GM06990 (cell line): Measurements from ENCODE around the gene DPH6.

Source experiments
- DNase-seq: peaks from one replicate; pipeline ENCODE4 v3.0.0-alpha.2; 2011; ENCODE audit not compliant: insufficient read length; ENCODE audit errors: extremely low read depth
- H3K27me3 ChIP-seq: replicated peaks from 2 replicates; pipeline ENCODE4 v1.6.0; 2011; ENCODE audit warnings: low read length; ENCODE audit not compliant: control insufficient read depth, insufficient read depth
- H3K36me3 ChIP-seq: 2 replicates; pipeline ENCODE4 v1.5.1; 2011; ENCODE audit warnings: low read length; ENCODE audit not compliant: control insufficient read depth, insufficient read depth
- H3K4me3 ChIP-seq: replicated peaks from 2 replicates; pipeline ENCODE4 v1.5.1; 2011; ENCODE audit warnings: low read depth, mild to moderate bottlenecking, control low read depth, low read length
- CTCF ChIP-seq: IDR thresholded peaks from 2 replicates; pipeline ENCODE4 v1.5.1; 2011; ENCODE audit warnings: low read length, control low read depth, mild to moderate bottlenecking, inconsistent platforms; ENCODE audit not compliant: insufficient read depth, poor library complexity, severe bottlenecking

DPH6 gene

GRCh38 chr15:35491999-35492398 is 54.0 kb downstream of the DPH6 start:
- DNase-seq, result no peak
- H3K27me3 ChIP-seq, result no peaks in the 10 kb centered on the region
- no peaks in the 10 kb centered on the region for H3K36me3 ChIP-seq
- TF ChIP-seq CTCF, result no peak
- no peak overlapping the region for H3K4me3 ChIP-seq

DNA sequence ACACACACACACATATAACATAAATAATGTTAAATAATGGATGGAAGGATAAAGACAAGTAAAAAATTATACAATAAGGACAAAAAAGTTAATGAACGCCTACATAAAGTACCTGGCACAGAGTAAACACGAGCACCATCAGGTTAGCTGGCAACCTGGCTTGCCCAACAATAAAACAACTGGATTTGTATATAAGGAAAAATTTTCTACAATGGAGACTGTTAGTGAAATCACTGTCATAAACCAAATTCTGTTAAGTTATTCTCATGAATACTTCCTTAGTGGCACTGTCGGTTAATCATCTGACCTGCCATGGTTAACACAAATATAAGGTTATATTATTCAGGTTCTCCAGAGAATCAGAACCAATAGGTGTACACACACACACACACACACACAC is 54.8 kb downstream of the DPH6 start:
- no peak for TF ChIP-seq CTCF
- Histone ChIP-seq H3K27me3 (no peaks in the 10 kb centered on the region), H3K4me3 (no peak overlapping the region), H3K36me3 (no peaks in the 10 kb centered on the region)
- no peak for DNase-seq

DNA sequence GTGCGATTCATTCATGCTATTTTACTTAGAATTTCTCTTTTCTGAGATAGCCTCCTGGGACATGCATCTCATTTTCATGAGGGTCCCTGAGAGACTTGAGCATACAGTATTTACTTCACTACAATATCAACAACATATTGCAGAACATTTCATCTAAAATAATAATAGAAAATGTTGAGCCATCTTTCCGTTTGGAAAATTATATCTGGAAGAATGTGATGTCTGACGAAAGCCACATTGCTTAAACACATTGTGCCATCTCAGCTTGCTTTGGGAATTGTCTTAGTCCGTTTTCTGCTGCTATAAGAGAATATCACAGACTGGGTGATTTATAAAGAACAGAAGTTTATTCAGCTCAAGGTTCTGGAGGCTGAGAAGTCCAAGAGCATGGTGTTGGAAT is 55.5 kb downstream of the DPH6 start:
- no peak overlapping the region for H3K4me3 ChIP-seq
- TF ChIP-seq CTCF, result no peak
- no peaks in the 10 kb centered on the region for H3K36me3 ChIP-seq
- DNase-seq, result no peak
- no peaks in the 10 kb centered on the region for H3K27me3 ChIP-seq

GRCh38 chr15:35487417-35487816 is 58.5 kb downstream of the DPH6 start:
- Histone ChIP-seq H3K27me3 (no peaks in the 10 kb centered on the region), H3K36me3 (no peaks in the 10 kb centered on the region), H3K4me3 (no peak overlapping the region)
- TF ChIP-seq CTCF, result no peak
- no peak for DNase-seq

GRCh38 chr15:35486296-35486695 is 59.7 kb downstream of the DPH6 start:
- DNase-seq, result no peak
- no peak for TF ChIP-seq CTCF
- no peak overlapping the region for H3K4me3 ChIP-seq
- no peaks in the 10 kb centered on the region for H3K36me3 ChIP-seq
- no peaks in the 10 kb centered on the region for H3K27me3 ChIP-seq

GRCh38 chr15:35485411-35485810 is 60.6 kb downstream of the DPH6 start:
- no peak for DNase-seq
- TF ChIP-seq CTCF, result no peak

More at GRCh38 chr15:35485411-35485810, 60.6 kb downstream of the DPH6 start:
- no peaks in the 10 kb centered on the region for H3K27me3 ChIP-seq
- H3K4me3 ChIP-seq, result no peak overlapping the region
- no peaks in the 10 kb centered on the region for H3K36me3 ChIP-seq
